Fibroblast of lung (primary cell): ENCODE measurements around the gene BTBD2. TPM values are rescaled to one million over a fixed set of nuclear protein-coding genes. Genes with fewer than 3 reads are reported as not detected.

Source experiments
- DNase-seq, 2 donors: peaks; one replicate each; pipeline versions ENCODE4 v3.0.0 to v3.0.0-alpha.2; 2010; ENCODE audit warnings: low read depth in 2 of 2
- H2AFZ ChIP-seq: 2 replicates; pipeline ENCODE4 v1.5.1; 2012; ENCODE audit warnings: low read length, control low read depth, inconsistent platforms
- H3K27ac ChIP-seq: 2 replicates; pipeline ENCODE4 v1.5.1; 2011; ENCODE audit warnings: low read length, control low read depth; ENCODE audit not compliant: insufficient read depth
- H3K27me3 ChIP-seq: 2 replicates; pipeline ENCODE4 v1.5.1; 2011; ENCODE audit warnings: mild to moderate bottlenecking, low read length; ENCODE audit not compliant: control insufficient read depth, insufficient read depth
- H3K36me3 ChIP-seq: 2 replicates; pipeline ENCODE4 v1.5.1; 2011; ENCODE audit warnings: low read length; ENCODE audit not compliant: control insufficient read depth, insufficient read depth
- H3K4me1 ChIP-seq: 2 replicates; pipeline ENCODE4 v1.5.1; 2011; ENCODE audit warnings: low read length; ENCODE audit not compliant: control insufficient read depth, insufficient read depth; ENCODE audit errors: extremely low read depth
- H3K4me2 ChIP-seq: 2 replicates; pipeline ENCODE4 v1.5.1; 2011; ENCODE audit warnings: low read length, control low read depth; ENCODE audit not compliant: insufficient read depth; ENCODE audit errors: extremely low read depth
- H3K4me3 ChIP-seq, 4 experiments: fragments of 200-600 bp in 1 of 4; sonication (generic) in 1 of 4; replicated peaks in 1 of 4; 2 replicates each; pipeline ENCODE4 v1.5.1; 2011 to 2016; ENCODE audit warnings: low read length in 4 of 4, low read depth in 3 of 4, mild to moderate bottlenecking in 3 of 4, control low read depth in 2 of 4, inconsistent platforms in 1 of 4, mixed read lengths in 1 of 4; ENCODE audit not compliant: insufficient read depth in 1 of 4; ENCODE audit errors: control extremely low read depth in 1 of 4
- H3K79me2 ChIP-seq: 2 replicates; pipeline ENCODE4 v1.5.1; 2012; ENCODE audit warnings: mild to moderate bottlenecking, low read length, inconsistent platforms; ENCODE audit not compliant: control insufficient read depth, insufficient read depth
- H3K9ac ChIP-seq: 2 replicates; pipeline ENCODE4 v1.5.1; 2011; ENCODE audit warnings: mild to moderate bottlenecking, low read length, control low read depth; ENCODE audit not compliant: insufficient read depth
- H3K9me3 ChIP-seq: 2 replicates; pipeline ENCODE4 v1.5.1; 2012; ENCODE audit warnings: low read depth, low read length; ENCODE audit not compliant: control insufficient read depth, insufficient read depth
- H4K20me1 ChIP-seq: 2 replicates; pipeline ENCODE4 v1.5.1; 2011; ENCODE audit warnings: low read length; ENCODE audit not compliant: control insufficient read depth, insufficient read depth; ENCODE audit errors: extremely low read depth
- CTCF ChIP-seq, 2 donors: IDR thresholded peaks in 1 of 2; conservative IDR thresholded peaks in 1 of 2; 1 replicate in 1 of 2; 2 replicates in 1 of 2; pipeline ENCODE4 v1.5.1; 2011 to 2012; ENCODE audit warnings: low read length in 2 of 2, control low read depth in 1 of 2, inconsistent platforms in 1 of 2, low read depth in 1 of 2, mild to moderate bottlenecking in 1 of 2
- EZH2 ChIP-seq: IDR thresholded peaks from 2 replicates; pipeline ENCODE4 v1.5.1; 2012; ENCODE audit warnings: low read length, control low read depth, mild to moderate bottlenecking; ENCODE audit errors: missing control alignments
- polyA plus RNA-seq, 2 donors: library from polyadenylated mRNA; depleted of rRNA in 1 of 2; stranded (reverse) in 1 of 2; unstranded in 1 of 2; fragments of >200 nt; gene quantifications; 2 replicates each; pipeline ENCODE4 v1.2.1, GENCODE V29; 2011 to 2012; ENCODE audit warnings: missing spikeins in 1 of 2
- total RNA-seq: library from RNA; depleted of rRNA; stranded (reverse); fragments of >200 nt; gene quantifications from 2 replicates; pipeline ENCODE4 v1.2.1, GENCODE V29; 2014

The BTBD2 gene
- total and polyA plus RNA-seq, 2 donors (not counting 1 experiment from before 2014, with no cell fraction given): 14.0 to 70.2 TPM

- Histone ChIP-seq H3K4me3 (no peak overlapping the region), H3K36me3 (peaks cover 5% of the 10 kb centered on the region), H3K27ac (no peak overlapping the region), H4K20me1 (no peaks in the 10 kb centered on the region), H3K4me2 (no peak overlapping the region), H2AFZ (no peak overlapping the region), H3K79me2 (peaks cover 18% of the 10 kb centered on the region), H3K27me3 (no peaks in the 10 kb centered on the region), H3K9ac (no peak overlapping the region), H3K9me3 (no peaks in the 10 kb centered on the region), H3K4me1 (peaks cover 19% of the 10 kb centered on the region)
- TF ChIP-seq CTCF (conservative IDR thresholded peaks at IDR 0.05 in 1 of 2, IDR thresholded peaks at IDR 0.05 in 1 of 2; ENCODE audit: low read depth in 1 of 2, low read length in 2 of 2) (no peak), EZH2 (no peak)
- DNase-seq: peak in 1 of 2 donors; percentile 96
Observed at GRCh38 chr19:2053601-2054389, 38.3 kb upstream of the BTBD2 start.

DNA sequence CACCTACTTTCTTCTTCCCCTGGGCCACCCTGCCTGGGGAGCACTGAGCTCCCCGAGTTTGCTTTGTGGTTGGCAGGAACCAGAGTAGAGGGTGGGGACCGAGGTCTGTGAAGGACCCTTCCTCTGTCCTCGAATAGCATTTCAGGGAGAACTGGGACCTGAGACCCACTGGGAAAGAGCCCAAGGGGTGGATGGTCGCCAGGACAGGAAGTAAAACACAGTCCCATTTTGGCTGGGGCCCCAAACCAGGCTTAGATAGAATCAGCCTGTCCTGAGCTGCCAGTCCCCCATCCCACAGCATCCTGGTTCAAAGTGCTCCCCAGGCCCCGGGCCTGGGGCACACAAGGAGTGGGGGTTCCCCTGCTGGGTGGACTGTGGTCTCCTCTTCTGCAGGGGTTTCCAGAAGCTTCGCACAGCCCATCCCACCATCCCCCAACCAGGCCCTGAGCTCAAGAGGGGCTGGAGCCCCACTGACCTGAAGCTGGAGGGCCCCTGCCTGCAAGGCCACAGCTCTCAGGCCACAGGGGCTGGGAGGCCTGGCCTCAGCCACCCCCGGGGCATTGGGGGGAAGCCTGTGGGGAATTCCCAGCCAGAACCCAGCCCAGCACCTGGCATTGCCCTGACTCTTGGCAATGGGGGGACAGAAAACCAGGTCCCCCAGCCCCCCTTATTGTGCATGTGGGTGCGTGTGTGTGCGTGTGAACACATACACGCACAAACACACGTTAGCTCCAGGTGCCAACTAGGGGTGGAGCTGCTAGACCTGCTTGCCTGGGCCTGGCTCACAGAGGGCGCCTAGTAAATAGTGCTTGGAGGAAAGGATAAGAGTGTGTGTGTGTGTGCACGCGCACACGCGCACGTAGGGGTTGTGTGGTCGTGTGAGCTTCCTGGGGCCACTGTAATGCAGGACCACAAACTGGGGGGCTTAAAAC, 36.5 kb upstream of the BTBD2 start:
- peak in 1 of 2 donors; percentile 67 for DNase-seq
- no peaks in the 10 kb centered on the region for H4K20me1 ChIP-seq
- peak overlapping the region; percentile 75 for H2AFZ ChIP-seq
- H3K4me3 ChIP-seq: no peak overlapping the region
- H3K4me2 ChIP-seq: no peak overlapping the region
- H3K9ac ChIP-seq: no peak overlapping the region
- no peak for TF ChIP-seq CTCF (conservative IDR thresholded peaks at IDR 0.05 in 1 of 2, IDR thresholded peaks at IDR 0.05 in 1 of 2; ENCODE audit: low read depth in 1 of 2, low read length in 2 of 2)
- no peak for TF ChIP-seq EZH2
- peak overlapping the region; percentile 48 for H3K27ac ChIP-seq
- H3K36me3 ChIP-seq: peaks cover 11% of the 10 kb centered on the region
- H3K9me3 ChIP-seq: no peaks in the 10 kb centered on the region
- no peaks in the 10 kb centered on the region for H3K27me3 ChIP-seq
- peaks cover 33% of the 10 kb centered on the region for H3K79me2 ChIP-seq
- peaks cover 28% of the 10 kb centered on the region for H3K4me1 ChIP-seq
